Activated T-cell treated with anti-CD3 and anti-CD28 coated beads, Interleukin-2, amount 50 U/mL, for 4 hours (primary cell): ENCODE results near the gene CSF3R. TPM values are rescaled to one million over a fixed set of nuclear protein-coding genes. Genes with fewer than 3 reads are reported as not detected.
"Not testable (repeated sequence)": the region's sequence is repeated elsewhere in the genome, so short reads cannot be mapped to it uniquely, and the experiment has no call there.

Source experiments
- ATAC-seq, 2 donors: fragments of 200-7000 bp; cut with Tn5 transposase; one replicate each; pipeline ENCODE4 v1.10.0; 2021
- DNase-seq: peaks from one replicate; pipeline ENCODE4 v3.0.0-alpha.2; 2020
- H3K27me3 Mint-ChIP-seq: one replicate; pipeline ENCODE4 v1.8.0; 2021; ENCODE audit warnings: low read depth, mixed read lengths
- H3K36me3 Mint-ChIP-seq: one replicate; pipeline ENCODE4 v1.8.0; 2022; ENCODE audit warnings: mixed read lengths; ENCODE audit not compliant: insufficient read depth
- H3K4me1 Mint-ChIP-seq: one replicate; pipeline ENCODE4 v1.8.0; 2021; ENCODE audit warnings: low read depth, mixed read lengths
- H3K4me3 Mint-ChIP-seq: one replicate; pipeline ENCODE4 v1.8.0; 2021; ENCODE audit warnings: mild to moderate bottlenecking, moderate library complexity, mixed read lengths
- H3K9me3 Mint-ChIP-seq: one replicate; pipeline ENCODE4 v1.8.0; 2021; ENCODE audit warnings: mixed read lengths
- total RNA-seq, 3 donors: library from RNA; stranded (reverse); gene quantifications; one replicate each; pipeline ENCODE4 v1.2.1, GENCODE V29; 2021

Gene CSF3R
- total RNA-seq, 3 donors from 2014 or later, result not detected

GRCh38 chr1:36520056-36520455 lies 37.3 kb upstream of the CSF3R start:
- no peak for DNase-seq
- Mint-ChIP-seq H3K27me3 (no peaks in the 10 kb centered on the region), H3K4me3 (no peak overlapping the region), H3K4me1 (peaks cover 11% of the 10 kb centered on the region), H3K36me3 (no peaks in the 10 kb centered on the region), H3K9me3 (no peaks in the 10 kb centered on the region)
- no peak for ATAC-seq

- Mint-ChIP-seq H3K9me3 (no peaks in the 10 kb centered on the region), H3K4me1 (no peaks in the 10 kb centered on the region), H3K27me3 (peaks cover 2% of the 10 kb centered on the region), H3K36me3 (no peaks in the 10 kb centered on the region), H3K4me3 (no peak overlapping the region)
- DNase-seq (no peak), ATAC-seq (no peak)
Observed at GRCh38 chr1:36517011-36517771, 34.5 kb upstream of the CSF3R start.

GRCh38 chr1:36516372-36517010 lies 33.8 kb upstream of the CSF3R start:
- Mint-ChIP-seq H3K4me1 (no peaks in the 10 kb centered on the region), H3K9me3 (no peaks in the 10 kb centered on the region), H3K36me3 (no peaks in the 10 kb centered on the region), H3K27me3 (peaks cover 2% of the 10 kb centered on the region), H3K4me3 (no peak overlapping the region)
- peak; percentile 19 for DNase-seq
- peak; percentile 58 to 62 for ATAC-seq

- DNase-seq (no peak), ATAC-seq (no peak)
- Mint-ChIP-seq H3K4me1 (no peaks in the 10 kb centered on the region), H3K27me3 (peaks cover 3% of the 10 kb centered on the region), H3K9me3 (no peaks in the 10 kb centered on the region), H3K4me3 (no peak overlapping the region), H3K36me3 (no peaks in the 10 kb centered on the region)
Observed at GRCh38 chr1:36515315-36516138, 32.8 kb upstream of the CSF3R start.

- H3K4me1 Mint-ChIP-seq, result no peaks in the 10 kb centered on the region
- H3K4me3 Mint-ChIP-seq, result no peak overlapping the region
- no peaks in the 10 kb centered on the region for H3K9me3 Mint-ChIP-seq
- H3K36me3 Mint-ChIP-seq, result no peaks in the 10 kb centered on the region
- ATAC-seq (no peak), DNase-seq (no peak)
- peaks cover 3% of the 10 kb centered on the region for H3K27me3 Mint-ChIP-seq
Observed at GRCh38 chr1:36514501-36514900, 31.8 kb upstream of the CSF3R start.

- Mint-ChIP-seq H3K27me3 (peaks cover 5% of the 10 kb centered on the region), H3K9me3 (no peaks in the 10 kb centered on the region), H3K36me3 (no peaks in the 10 kb centered on the region), H3K4me1 (no peaks in the 10 kb centered on the region), H3K4me3 (no peak overlapping the region)
- ATAC-seq (no peak), DNase-seq (no peak)
Observed at GRCh38 chr1:36513676-36514473, 31.2 kb upstream of the CSF3R start.

- Mint-ChIP-seq H3K27me3 (peaks cover 7% of the 10 kb centered on the region), H3K36me3 (no peaks in the 10 kb centered on the region), H3K4me1 (no peaks in the 10 kb centered on the region), H3K9me3 (no peaks in the 10 kb centered on the region), H3K4me3 (no peak overlapping the region)
- DNase-seq, result no peak
- ATAC-seq, result no peak
Observed at GRCh38 chr1:36512842-36513241, 30.1 kb upstream of the CSF3R start.

GRCh38 chr1:36511804-36512798 lies 29.4 kb upstream of the CSF3R start:
- Mint-ChIP-seq H3K36me3 (no peaks in the 10 kb centered on the region), H3K9me3 (no peaks in the 10 kb centered on the region), H3K27me3 (peaks cover 13% of the 10 kb centered on the region), H3K4me3 (no peak overlapping the region), H3K4me1 (no peaks in the 10 kb centered on the region)
- ATAC-seq (no peak), DNase-seq (no peak)

GRCh38 chr1:36511220-36511619 lies 28.5 kb upstream of the CSF3R start:
- DNase-seq, H3K4me1 Mint-ChIP-seq, H3K9me3 Mint-ChIP-seq, H3K4me3 Mint-ChIP-seq, ATAC-seq, H3K36me3 Mint-ChIP-seq: not testable (repeated sequence)
- H3K27me3 Mint-ChIP-seq, result peaks cover 20% of the 10 kb centered on the region

GRCh38 chr1:36510418-36510817 lies 27.7 kb upstream of the CSF3R start:
- ATAC-seq (no peak), DNase-seq (no peak)
- H3K27me3 Mint-ChIP-seq, result peaks cover 20% of the 10 kb centered on the region
- no peak overlapping the region for H3K4me3 Mint-ChIP-seq
- H3K36me3 Mint-ChIP-seq, result no peaks in the 10 kb centered on the region
- H3K9me3 Mint-ChIP-seq, result no peaks in the 10 kb centered on the region
- H3K4me1 Mint-ChIP-seq, result no peaks in the 10 kb centered on the region

- no peak overlapping the region for H3K4me3 Mint-ChIP-seq
- H3K27me3 Mint-ChIP-seq, result peaks cover 21% of the 10 kb centered on the region
- H3K4me1 Mint-ChIP-seq, result no peaks in the 10 kb centered on the region
- no peaks in the 10 kb centered on the region for H3K36me3 Mint-ChIP-seq
- ATAC-seq (no peak), DNase-seq (no peak)
- H3K9me3 Mint-ChIP-seq, result no peaks in the 10 kb centered on the region
Observed at GRCh38 chr1:36508257-36508656, 25.5 kb upstream of the CSF3R start.

- ATAC-seq (no peak), DNase-seq (no peak)
- H3K4me3 Mint-ChIP-seq, result no peak overlapping the region
- no peaks in the 10 kb centered on the region for H3K9me3 Mint-ChIP-seq
- no peaks in the 10 kb centered on the region for H3K4me1 Mint-ChIP-seq
- no peaks in the 10 kb centered on the region for H3K36me3 Mint-ChIP-seq
- H3K27me3 Mint-ChIP-seq, result peaks cover 26% of the 10 kb centered on the region
Observed at GRCh38 chr1:36506276-36506920, 23.7 kb upstream of the CSF3R start.

GRCh38 chr1:36503733-36504132 lies 21.0 kb upstream of the CSF3R start:
- no peaks in the 10 kb centered on the region for H3K9me3 Mint-ChIP-seq

More at GRCh38 chr1:36503733-36504132, 21.0 kb upstream of the CSF3R start:
- H3K4me3 Mint-ChIP-seq, result no peak overlapping the region
- ATAC-seq, result no peak
- peaks cover 23% of the 10 kb centered on the region for H3K27me3 Mint-ChIP-seq
- H3K36me3 Mint-ChIP-seq, result no peaks in the 10 kb centered on the region
- H3K4me1 Mint-ChIP-seq, result no peaks in the 10 kb centered on the region
- DNase-seq, result no peak
